ENCODE results near the gene SPEN. TPM values are rescaled to one million over a fixed set of nuclear protein-coding genes. Genes with fewer than 3 reads are reported as not detected.
"Not testable (repeated sequence)": the region's sequence is repeated elsewhere in the genome, so short reads cannot be mapped to it uniquely, and the experiment has no call there.

The SPEN gene
- total RNA-seq, 1 experiment from 2014 or later: 44.2 TPM

- intact Hi-C loops (cut with micrococcal nuclease): loop anchor here (5.0 kb wide), 1 partner anchor 91 kb away; no protein-coding TSS in a partner anchor
- Mint-ChIP-seq H3K4me3 (ENCODE audit: unreplicated experiment) (no peak overlapping the region), H3K4me1 (ENCODE audit: insufficient read depth, unreplicated experiment) (peaks cover 11% of the 10 kb centered on the region), H3K27ac (ENCODE audit: low read depth, unreplicated experiment) (no peak overlapping the region), H3K9me3 (ENCODE audit: unreplicated experiment) (no peaks in the 10 kb centered on the region), H3K27me3 (ENCODE audit: insufficient read depth, unreplicated experiment) (no peaks in the 10 kb centered on the region), H3K36me3 (ENCODE audit: insufficient read depth, unreplicated experiment) (peaks cover 72% of the 10 kb centered on the region)
- POLR2A ChIA-PET: interaction anchor here (0.6 to 4.1 kb wide), 20 partner anchors 9 to 159 kb away, joined by 3 to 26 read pairs (median 4); partner anchors contain the start of gene SPEN
- TF ChIP-seq, protein P1, sequence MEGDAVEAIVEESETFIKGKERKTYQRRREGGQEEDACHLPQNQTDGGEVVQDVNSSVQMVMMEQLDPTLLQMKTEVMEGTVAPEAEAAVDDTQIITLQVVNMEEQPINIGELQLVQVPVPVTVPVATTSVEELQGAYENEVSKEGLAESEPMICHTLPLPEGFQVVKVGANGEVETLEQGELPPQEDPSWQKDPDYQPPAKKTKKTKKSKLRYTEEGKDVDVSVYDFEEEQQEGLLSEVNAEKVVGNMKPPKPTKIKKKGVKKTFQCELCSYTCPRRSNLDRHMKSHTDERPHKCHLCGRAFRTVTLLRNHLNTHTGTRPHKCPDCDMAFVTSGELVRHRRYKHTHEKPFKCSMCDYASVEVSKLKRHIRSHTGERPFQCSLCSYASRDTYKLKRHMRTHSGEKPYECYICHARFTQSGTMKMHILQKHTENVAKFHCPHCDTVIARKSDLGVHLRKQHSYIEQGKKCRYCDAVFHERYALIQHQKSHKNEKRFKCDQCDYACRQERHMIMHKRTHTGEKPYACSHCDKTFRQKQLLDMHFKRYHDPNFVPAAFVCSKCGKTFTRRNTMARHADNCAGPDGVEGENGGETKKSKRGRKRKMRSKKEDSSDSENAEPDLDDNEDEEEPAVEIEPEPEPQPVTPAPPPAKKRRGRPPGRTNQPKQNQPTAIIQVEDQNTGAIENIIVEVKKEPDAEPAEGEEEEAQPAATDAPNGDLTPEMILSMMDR (IDR thresholded peaks at IDR 0.05; ENCODE audit: unreplicated experiment): no peak
- BruUV-seq (replicated peaks): no TSS peak
- CTCF ChIA-PET: interaction anchor here (0.5 to 0.9 kb wide), 2 partner anchors 97 to 132 kb away, joined by 4 read pairs; no protein-coding TSS in a partner anchor
- peak; percentile 64 for DNase-seq (ENCODE audit: unreplicated experiment)
These were observed 75.7 kb downstream of the SPEN start for GRCh38 chr1:15923241-15923640.

- POLR2A ChIA-PET: interaction anchor here (0.6 to 1.4 kb wide), 5 partner anchors 10 to 138 kb away, joined by 3 to 5 read pairs (median 3); partner anchors contain the start of gene SPEN
- H3K4me1 Mint-ChIP-seq (ENCODE audit: insufficient read depth, unreplicated experiment); H3K27ac Mint-ChIP-seq (ENCODE audit: low read depth, unreplicated experiment); H3K4me3 Mint-ChIP-seq (ENCODE audit: unreplicated experiment); intact Hi-C loops (cut with micrococcal nuclease); BruUV-seq (replicated peaks); DNase-seq (ENCODE audit: unreplicated experiment); H3K27me3 Mint-ChIP-seq (ENCODE audit: insufficient read depth, unreplicated experiment); H3K9me3 Mint-ChIP-seq (ENCODE audit: unreplicated experiment): not testable (repeated sequence)
- peaks cover 81% of the 10 kb centered on the region for H3K36me3 Mint-ChIP-seq (ENCODE audit: insufficient read depth, unreplicated experiment)
- CTCF ChIA-PET: interaction anchor here (0.6 to 0.9 kb wide), 3 partner anchors 69 to 111 kb away, joined by 3 to 5 read pairs (median 3); no protein-coding TSS in a partner anchor
These were observed 78.9 kb downstream of the SPEN start for GRCh38 chr1:15926448-15926847.

DNA sequence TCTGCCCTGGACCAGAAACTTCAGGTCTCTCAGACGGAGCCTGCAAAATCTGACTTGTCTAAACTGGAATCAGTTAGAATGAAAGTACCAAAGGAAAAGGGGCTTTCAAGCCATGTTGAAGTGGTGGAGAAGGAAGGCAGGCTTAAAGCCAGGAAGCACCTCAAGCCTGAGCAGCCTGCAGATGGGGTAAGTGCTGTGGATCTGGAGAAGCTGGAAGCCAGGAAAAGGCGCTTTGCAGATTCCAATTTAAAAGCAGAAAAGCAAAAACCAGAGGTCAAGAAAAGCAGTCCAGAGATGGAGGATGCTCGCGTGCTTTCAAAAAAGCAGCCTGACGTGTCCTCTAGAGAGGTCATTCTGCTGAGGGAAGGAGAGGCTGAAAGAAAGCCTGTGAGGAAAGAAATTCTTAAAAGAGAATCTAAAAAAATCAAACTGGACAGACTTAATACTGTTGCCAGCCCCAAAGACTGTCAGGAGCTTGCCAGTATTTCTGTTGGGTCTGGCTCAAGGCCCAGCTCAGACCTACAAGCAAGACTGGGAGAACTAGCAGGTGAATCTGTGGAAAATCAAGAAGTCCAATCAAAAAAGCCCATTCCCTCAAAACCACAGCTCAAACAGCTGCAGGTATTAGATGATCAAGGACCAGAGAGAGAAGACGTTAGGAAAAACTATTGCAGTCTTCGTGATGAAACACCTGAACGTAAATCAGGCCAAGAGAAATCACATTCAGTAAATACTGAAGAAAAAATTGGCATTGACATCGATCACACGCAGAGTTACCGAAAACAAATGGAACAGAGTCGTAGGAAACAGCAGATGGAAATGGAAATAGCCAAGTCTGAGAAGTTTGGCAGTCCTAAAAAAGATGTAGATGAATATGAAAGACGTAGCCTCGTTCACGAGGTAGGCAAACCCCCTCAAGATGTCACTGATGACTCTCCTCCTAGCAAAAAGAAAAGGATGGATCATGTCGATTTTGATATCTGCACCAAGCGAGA lies 81.8 kb downstream of the SPEN start:
- POLR2A ChIA-PET: interaction anchor here (0.9 to 1.4 kb wide), 3 partner anchors 12 to 80 kb away, joined by 3 to 5 read pairs (median 4); no protein-coding TSS in a partner anchor
- TF ChIP-seq, protein P1 (IDR thresholded peaks at IDR 0.05; ENCODE audit: unreplicated experiment): no peak
- peaks cover 88% of the 10 kb centered on the region for H3K36me3 Mint-ChIP-seq (ENCODE audit: insufficient read depth, unreplicated experiment)
- intact Hi-C loops (cut with micrococcal nuclease): no loop called here
- no peaks in the 10 kb centered on the region for H3K9me3 Mint-ChIP-seq (ENCODE audit: unreplicated experiment)
- BruUV-seq (replicated peaks): no TSS peak
- H3K27ac Mint-ChIP-seq (ENCODE audit: low read depth, unreplicated experiment): no peak overlapping the region
- no peaks in the 10 kb centered on the region for H3K4me1 Mint-ChIP-seq (ENCODE audit: insufficient read depth, unreplicated experiment)
- no peaks in the 10 kb centered on the region for H3K27me3 Mint-ChIP-seq (ENCODE audit: insufficient read depth, unreplicated experiment)
- no peak for DNase-seq (ENCODE audit: unreplicated experiment)
- no peak overlapping the region for H3K4me3 Mint-ChIP-seq (ENCODE audit: unreplicated experiment)
- CTCF ChIA-PET: interaction anchor here (0.6 to 0.7 kb wide), 2 partner anchors 20 to 56 kb away, joined by 3 to 5 read pairs; no protein-coding TSS in a partner anchor

DNA sequence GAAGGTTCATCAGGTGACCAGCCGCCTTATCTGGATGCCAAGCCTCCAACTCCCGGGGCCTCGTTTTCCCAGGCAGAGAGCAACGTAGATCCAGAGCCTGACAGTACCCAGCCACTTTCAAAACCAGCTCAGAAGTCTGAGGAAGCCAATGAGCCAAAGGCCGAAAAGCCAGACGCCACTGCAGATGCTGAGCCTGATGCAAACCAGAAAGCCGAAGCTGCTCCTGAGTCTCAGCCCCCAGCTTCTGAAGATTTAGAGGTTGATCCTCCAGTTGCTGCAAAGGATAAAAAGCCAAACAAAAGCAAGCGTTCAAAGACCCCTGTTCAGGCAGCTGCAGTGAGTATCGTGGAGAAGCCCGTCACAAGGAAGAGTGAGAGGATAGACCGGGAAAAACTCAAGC lies 83.9 kb downstream of the SPEN start:
- H3K27me3 Mint-ChIP-seq (ENCODE audit: insufficient read depth, unreplicated experiment): no peaks in the 10 kb centered on the region
- H3K27ac Mint-ChIP-seq (ENCODE audit: low read depth, unreplicated experiment): no peak overlapping the region
- no peaks in the 10 kb centered on the region for H3K4me1 Mint-ChIP-seq (ENCODE audit: insufficient read depth, unreplicated experiment)
- intact Hi-C loops (cut with micrococcal nuclease): no loop called here
- no peak overlapping the region for H3K4me3 Mint-ChIP-seq (ENCODE audit: unreplicated experiment)
- ChIA-PET POLR2A (interaction anchor here (0.5 to 0.6 kb wide), 3 partner anchors 82 to 1563 kb away, joined by 3 to 4 read pairs (median 4); no protein-coding TSS in a partner anchor), CTCF (interaction anchor here (1.2 to 1.3 kb wide), 2 partner anchors 116 to 140 kb away, joined by 4 to 6 read pairs; no protein-coding TSS in a partner anchor)
- H3K36me3 Mint-ChIP-seq (ENCODE audit: insufficient read depth, unreplicated experiment): peaks cover 98% of the 10 kb centered on the region
- no peaks in the 10 kb centered on the region for H3K9me3 Mint-ChIP-seq (ENCODE audit: unreplicated experiment)
- BruUV-seq (replicated peaks): no TSS peak
- TF ChIP-seq, protein P1 (IDR thresholded peaks at IDR 0.05; ENCODE audit: unreplicated experiment): no peak
- no peak for DNase-seq (ENCODE audit: unreplicated experiment)

Data from MCF 10A (cell line).